Activated CD8-positive, alpha-beta memory T cell treated with anti-CD3 and anti-CD28 coated beads, Interleukin-2, amount 50 U/mL, for 1 hour (primary cell): ENCODE data around the gene MRPL47.

Experiments
- DNase-seq: peaks from one replicate; pipeline ENCODE4 v3.0.0-alpha.2; 2020; ENCODE audit errors: extremely low read depth

MRPL47 gene

DNA sequence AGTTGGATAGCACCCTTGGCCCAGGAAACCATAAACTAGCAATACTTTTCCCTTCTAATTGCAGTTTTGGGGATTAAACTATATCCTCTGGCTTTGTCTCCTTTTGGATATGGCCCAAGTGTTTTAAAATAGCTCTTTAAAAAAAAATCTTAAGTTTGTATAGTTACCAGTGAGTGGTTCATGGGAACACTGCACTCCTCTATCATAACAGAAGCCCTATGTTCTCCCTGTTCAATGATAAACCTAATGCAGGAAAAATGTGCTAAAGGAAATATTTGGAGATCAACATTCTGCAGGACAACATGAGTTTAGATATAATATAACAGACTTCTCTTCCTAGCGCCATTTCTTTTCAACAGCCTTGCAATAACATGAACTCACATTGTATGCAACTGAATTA, 13.1 kb downstream of the MRPL47 start:
- DNase-seq = no peak

DNA sequence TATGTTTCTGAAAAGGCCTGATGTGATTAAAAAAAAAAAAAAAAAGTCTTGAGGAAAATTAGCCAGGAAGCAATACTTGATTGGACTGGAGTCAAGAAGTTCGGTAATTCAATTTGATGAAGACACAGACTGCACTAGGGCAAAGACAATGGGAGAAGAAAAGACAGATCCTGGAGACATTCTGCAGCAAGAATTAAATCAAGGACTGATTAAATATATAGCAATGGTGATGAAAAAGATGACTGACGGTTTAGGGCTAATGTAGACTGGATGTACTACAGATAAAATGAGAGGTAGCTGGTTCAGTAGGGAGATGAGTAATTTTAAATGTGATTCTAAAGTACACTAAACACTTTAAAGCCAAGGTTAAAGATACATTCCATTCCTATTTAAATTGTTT, 13.8 kb downstream of the MRPL47 start:
- no peak for DNase-seq

DNA sequence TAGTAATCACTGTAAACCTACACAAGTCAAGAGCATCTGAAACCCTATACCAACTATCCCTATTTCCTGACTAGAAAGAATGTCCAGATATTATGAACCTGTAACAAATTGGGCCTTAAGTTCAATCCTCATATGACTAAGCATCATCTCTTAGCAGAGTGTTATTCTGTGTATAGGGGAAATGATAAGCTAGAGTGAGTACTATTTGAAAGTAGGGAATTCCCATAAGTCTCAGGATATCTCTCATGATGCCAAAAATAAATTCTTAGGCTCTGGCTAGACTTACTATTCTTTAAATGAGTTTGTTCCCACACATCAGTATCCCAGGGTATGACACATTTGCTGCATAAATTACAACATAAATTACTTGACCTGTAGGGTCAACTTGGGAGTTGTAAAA, 15.3 kb downstream of the MRPL47 start:
- DNase-seq = no peak

DNA sequence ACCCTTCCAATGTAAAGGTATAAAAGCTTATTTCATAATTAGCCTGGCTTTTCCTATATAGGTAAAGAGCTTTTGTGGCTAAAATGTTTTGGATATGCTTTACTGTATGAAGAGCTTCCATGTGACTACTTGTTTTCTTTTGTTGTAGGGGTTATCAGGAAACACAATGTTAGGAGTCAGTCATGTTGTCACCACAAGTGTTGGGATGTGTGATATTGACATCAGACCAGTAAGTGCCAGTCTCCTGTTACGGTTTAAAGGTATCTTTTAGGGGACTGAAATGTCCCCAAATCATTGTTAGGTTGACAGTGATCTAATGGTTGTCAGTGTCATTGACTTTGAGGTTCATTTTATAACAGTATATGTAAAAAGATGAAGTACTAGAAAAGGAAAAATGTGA, 23.4 kb downstream of the MRPL47 start:
- DNase-seq = no peak

DNA sequence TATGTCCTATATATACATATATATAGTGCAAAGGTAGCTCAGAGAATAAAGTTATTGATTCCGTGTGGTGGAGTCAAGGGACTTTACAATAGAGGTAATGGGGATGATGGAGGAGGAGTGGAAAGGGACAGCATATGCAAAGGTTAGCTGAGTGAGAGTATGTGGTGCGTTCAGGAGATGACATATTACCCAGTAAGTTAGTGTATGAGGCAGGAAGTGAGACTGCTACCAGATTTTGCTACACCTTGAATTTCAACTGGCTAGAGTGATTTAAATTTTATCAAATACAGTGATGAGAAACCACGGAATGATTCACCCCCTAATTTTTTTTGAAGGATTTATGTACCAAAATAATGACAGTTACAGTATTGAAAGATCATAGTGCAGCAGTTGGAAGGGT, 38.9 kb downstream of the MRPL47 start:
- no peak for DNase-seq

DNA sequence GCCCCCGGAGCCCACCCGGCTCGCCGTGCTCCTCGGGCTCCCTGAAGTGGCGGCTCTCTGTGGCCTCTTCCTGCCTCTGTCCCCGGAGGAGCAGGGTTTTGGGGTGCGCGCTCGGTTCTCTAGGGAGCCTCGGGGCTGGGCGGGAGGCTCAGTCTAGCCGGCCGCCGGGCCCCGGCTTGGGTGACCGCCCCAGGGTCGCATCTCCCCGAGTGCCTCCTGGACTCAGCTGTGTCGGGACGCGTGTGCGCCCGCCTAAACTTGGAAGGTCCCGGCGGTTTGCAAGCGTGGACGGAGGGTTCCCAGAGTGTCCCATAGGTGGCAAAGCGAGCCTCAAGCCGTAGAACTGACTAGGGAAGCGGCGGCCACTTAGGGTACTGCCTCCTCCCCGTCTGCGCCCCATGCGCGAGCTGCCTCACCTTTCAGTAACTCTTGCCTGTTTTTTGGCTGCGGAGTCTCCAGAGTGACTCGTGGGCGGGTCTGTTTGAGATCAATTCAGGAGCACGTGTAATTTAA, 41.1 kb downstream of the MRPL47 start:
- peak; percentile 21 for DNase-seq

DNA sequence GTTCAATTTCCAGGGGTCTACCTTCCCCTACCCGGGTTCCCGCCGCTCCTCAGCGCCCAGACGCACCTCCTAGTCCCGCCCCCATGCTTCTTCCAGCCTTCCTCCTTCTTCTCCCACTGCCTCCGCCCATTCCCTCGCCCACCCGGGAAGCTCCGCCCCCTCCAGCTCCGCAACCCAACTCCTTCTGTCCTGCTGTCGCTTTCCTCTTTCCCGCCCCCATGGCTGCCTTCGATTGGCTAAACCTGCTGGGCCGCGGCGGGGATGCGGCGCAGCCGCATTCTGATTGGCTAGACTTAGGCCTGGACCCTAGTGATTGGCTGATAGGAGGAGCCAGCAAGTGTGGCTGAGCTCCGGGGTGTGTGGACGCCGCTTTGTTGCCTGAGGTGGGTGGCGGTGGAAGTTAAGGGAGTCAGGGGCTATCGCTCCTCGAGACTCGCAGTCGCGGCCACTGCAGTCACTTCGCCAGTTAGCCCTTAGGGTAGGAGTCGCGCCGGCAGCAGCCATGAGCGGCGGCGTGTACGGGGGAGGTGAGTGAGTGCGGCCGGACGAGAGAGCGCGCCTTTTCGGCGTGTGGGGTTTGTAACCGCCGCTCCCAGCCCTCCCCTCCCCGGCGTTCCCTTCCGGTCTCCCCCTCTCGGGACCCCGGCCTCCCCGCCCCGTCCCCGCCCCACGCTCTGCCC, 41.7 kb downstream of the MRPL47 start, which contains the start of gene ACTL6A:
ACTL6A (plus strand) TSS at position 336 of the 680 bp plus-strand sequence; CDS start at position 503, 167 bp downstream.
- DNase-seq = peak; percentile 95

DNA sequence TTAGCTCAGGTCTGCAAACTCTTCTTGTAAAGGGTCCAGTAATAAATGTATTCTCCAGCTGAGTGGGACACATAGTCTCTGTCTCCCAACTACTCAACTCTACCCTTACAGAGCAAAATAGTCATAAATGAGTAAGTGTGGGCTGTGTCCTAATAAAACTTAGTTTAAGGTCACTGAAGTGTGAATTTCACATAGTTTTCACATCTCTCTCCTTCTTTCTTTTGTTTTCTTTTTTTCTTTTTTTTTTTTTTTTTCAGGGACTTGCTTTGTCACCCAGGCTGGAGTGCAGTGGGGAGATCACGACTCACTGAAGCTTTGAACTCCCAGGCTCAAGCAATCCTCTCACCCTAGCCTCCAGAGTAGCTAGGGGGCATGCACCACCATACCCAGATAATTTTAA, 43.6 kb downstream of the MRPL47 start:
- no peak for DNase-seq

DNA sequence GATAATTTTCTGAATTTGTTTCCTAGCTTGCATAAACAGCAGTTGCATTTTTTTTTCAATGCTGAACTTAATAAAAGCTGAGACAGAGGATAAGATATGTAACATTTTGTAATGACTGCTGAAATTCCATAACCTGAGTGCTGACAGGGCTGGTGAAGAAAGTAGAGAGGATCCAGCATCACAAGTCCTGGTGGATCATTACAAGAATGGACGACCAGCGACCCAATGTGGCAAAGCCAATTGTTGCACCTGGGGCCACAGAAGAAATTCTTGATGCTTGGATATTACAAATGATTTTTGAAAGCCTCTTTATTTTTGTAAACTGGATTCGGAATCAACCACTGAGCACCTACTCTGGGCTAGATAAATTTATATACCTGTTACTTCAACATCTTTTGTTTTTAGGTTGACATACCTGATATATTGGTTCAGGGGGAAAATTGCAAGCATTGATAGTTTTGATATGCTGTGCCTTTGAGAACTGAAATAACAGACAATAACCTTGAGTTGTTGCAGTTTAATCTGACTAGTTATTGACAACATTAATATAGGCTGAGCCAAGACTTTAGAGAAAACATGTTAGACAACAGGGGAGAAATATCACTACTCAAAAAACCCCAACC, 45.6 kb downstream of the MRPL47 start:
- DNase-seq = no peak

DNA sequence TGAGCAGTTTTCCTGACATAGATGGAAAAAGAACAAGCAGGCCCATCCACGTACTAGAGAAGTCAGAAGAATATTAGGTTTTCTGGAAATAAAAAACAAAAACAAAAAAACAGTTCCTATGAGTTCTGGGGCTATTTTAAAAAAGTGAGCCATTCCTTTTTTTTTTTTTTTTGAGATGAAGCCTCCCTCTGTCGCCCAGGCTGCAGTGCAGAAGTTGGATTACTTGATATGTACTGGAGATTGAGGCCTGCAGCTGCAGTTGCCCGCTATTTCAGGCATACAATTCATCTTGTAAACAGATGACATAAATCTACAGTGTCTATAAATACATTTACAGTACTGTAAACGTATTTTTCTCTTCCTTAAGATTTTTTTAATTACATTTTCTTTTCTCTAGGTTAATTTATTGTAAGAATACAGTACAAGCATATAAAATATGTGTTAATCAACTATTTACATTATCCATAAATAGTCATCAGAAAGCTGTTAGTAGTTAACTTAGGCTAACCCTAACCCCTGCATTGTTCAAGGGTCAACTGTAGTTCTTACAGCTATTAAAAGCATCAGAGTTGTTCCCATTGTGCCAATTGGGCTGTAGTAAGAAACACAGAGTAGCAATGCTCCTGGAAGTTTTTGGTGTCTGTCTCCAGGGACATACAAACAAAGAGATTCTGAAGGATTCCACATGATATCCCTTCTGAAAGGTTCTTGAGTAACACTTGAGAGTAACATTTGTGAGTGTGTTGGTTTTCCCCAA, 52.9 kb downstream of the MRPL47 start:
- DNase-seq = no peak

DNA sequence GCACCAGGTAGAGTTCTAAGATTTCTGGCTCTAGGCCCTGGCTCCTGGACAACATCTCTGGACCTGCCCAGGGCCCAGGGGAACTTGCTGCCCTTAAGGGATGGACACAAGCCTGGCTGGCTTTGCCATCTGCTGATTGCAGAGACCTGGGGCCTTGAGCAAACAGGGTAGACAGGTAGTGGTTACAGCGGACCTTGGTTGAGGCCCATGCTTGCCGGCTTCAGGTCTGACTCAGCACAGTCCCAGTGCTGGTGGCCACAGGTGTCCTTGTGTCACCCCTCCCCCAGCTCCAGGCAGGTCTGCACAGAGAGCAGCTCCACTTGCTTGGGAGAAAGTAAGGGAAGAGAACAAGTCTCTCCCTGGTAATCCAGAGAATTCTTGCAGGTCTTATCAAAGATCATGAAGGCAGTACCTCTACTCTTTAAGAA, 57.6 kb downstream of the MRPL47 start:
- no peak for DNase-seq

DNA sequence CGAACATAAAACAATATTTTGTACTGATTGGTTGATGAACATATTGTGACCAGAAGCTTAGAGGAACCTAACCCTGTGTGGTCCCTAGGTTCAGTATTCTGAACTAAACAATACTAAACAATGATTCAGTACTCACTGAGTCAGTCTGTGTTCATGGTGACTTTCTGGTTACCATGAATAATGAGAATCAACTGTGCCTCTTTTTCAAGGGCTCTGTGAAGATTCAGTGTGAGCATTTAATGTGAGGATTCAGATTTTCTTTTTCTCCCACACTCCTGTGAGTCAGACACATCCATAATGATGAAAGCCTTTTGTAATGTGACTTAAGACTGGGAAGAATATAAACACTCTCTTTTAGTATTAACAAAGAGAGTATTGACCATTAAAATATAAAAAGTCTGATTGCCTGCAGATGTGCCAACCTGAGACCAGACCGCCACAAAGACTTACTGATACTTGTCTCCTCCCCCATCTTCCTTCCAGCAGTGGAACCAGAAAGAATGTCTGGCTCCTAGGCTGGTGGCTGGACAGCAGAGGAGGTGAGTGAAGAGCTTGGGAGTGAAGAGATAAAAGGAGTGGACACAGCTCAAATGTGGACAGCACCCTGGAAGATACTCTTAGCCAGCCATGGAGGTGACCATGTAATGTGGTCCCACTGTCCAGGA, 59.3 kb downstream of the MRPL47 start:
- no peak for DNase-seq

DNA sequence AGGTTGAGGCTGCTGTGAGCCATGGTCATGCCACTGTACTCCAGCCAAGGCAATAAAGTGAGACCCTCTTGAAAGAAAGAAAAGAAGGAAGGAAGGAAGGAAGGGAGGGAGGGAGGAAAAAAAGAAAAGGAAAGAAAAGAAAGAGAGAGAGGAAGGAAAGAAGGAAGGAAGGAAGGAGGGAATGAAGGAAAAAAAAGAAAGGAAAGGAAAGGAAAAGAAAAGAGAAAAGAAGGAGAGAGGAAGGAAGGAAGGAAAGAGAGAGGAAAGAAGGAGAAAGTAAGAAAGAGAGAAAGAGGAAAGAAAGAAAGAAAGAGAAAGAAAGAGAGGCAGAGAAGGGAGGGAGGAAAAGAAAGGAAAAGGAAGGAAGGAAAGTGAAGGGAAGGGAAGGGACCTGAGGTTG, 62.1 kb downstream of the MRPL47 start:
- no peak for DNase-seq

DNA sequence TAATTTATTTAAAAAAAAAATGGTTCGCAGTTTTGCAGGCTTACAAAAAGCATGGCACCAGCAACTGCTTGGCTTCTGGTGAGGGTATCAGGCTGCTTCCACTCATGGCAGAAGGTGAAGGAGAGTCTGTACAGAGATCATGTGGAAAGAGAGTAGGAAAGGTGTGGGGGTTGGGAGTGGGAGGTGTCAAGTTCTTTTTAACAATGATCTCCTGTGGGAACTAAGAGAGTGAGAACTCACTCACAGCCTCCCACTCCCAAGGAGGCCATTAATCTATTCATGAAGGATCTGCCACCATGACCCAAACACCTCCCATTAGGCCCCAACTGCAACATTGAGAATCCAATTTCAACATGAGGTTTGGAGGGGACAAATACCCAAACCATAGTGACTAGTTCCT, 62.8 kb downstream of the MRPL47 start:
- no peak for DNase-seq

DNA sequence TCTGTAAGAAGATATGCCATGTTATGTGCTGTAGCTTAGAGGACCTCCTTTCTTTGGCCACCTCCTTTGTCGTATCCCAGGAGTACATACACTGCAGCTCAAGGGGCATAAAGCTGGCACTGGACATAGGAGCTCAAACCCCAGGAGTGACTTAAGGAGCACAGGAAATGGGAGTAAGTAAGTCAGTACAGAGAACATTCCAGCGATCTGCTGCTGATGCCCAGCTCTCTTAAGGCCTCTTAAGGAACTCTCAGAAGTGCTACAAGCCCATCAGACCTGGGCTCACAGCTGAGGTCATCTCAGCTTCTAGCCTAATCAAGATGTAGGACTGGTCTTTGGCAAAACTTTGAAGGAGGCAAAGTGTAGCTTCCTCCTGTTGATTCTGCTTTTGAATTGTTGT, 63.3 kb downstream of the MRPL47 start:
- DNase-seq = no peak
